ENCODE measurements around the gene CBL. TPM values are rescaled to one million over a fixed set of nuclear protein-coding genes. Genes with fewer than 3 reads are reported as not detected.

The CBL gene
- total RNA-seq, 1 donor from 2014 or later = 27.8 TPM

- DNase-seq (no peak), ATAC-seq (ENCODE audit: low read depth) (no peak)
- ChIA-PET POLR2A (interaction anchor here (0.6 kb wide), 1 partner anchor 91 kb away, joined by 7 read pairs; no protein-coding TSS in a partner anchor), CTCF (no interaction called here)
- no peak overlapping the region for H3K27ac Mint-ChIP-seq
- intact Hi-C loops (cut with micrococcal nuclease) = loop anchor here (2.0 kb wide), 1 partner anchor 17 kb away; the partner anchor contains the start of gene NLRX1
- H3K4me3 Mint-ChIP-seq = no peak overlapping the region
- peaks cover 3% of the 10 kb centered on the region for H3K36me3 Mint-ChIP-seq (ENCODE audit: low read depth)
- H3K4me1 Mint-ChIP-seq = peaks cover 8% of the 10 kb centered on the region
- peaks cover 9% of the 10 kb centered on the region for H3K27me3 Mint-ChIP-seq
- TF ChIP-seq CTCF (IDR thresholded peaks at IDR 0.05) = no peak
- H3K9me3 Mint-ChIP-seq = no peaks in the 10 kb centered on the region
Measured at GRCh38 chr11:119185981-119186634, 20.0 kb upstream of the CBL start.

- ATAC-seq (ENCODE audit: low read depth) (no peak), DNase-seq (no peak)
- H3K27me3 Mint-ChIP-seq = peaks cover 9% of the 10 kb centered on the region
- CTCF ChIA-PET = no interaction called here
- intact Hi-C loops (cut with micrococcal nuclease) = no loop called here
- peaks cover 8% of the 10 kb centered on the region for H3K4me1 Mint-ChIP-seq
- peaks cover 2% of the 10 kb centered on the region for H3K36me3 Mint-ChIP-seq (ENCODE audit: low read depth)
- H3K4me3 Mint-ChIP-seq = no peak overlapping the region
- TF ChIP-seq CTCF (IDR thresholded peaks at IDR 0.05) = no peak
- POLR2A ChIA-PET = interaction anchor here (0.5 to 0.6 kb wide), 2 partner anchors 93 to 102 kb away, joined by 3 to 7 read pairs; no protein-coding TSS in a partner anchor
- H3K27ac Mint-ChIP-seq = no peak overlapping the region
- no peaks in the 10 kb centered on the region for H3K9me3 Mint-ChIP-seq
Measured at GRCh38 chr11:119187123-119187892, 18.8 kb upstream of the CBL start.

GRCh38 chr11:119188067-119188466 lies 18.1 kb upstream of the CBL start:
- no peak for ATAC-seq (ENCODE audit: low read depth)
- H3K4me1 Mint-ChIP-seq = peaks cover 8% of the 10 kb centered on the region
- CTCF ChIA-PET = no interaction called here
- H3K9me3 Mint-ChIP-seq = no peaks in the 10 kb centered on the region
- no peak overlapping the region for H3K27ac Mint-ChIP-seq
- no peak overlapping the region for H3K4me3 Mint-ChIP-seq
- peaks cover 9% of the 10 kb centered on the region for H3K27me3 Mint-ChIP-seq
- no peak for TF ChIP-seq CTCF (IDR thresholded peaks at IDR 0.05)
- intact Hi-C loops (cut with micrococcal nuclease) = no loop called here
- POLR2A ChIA-PET = interaction anchor here (0.5 kb wide), 1 partner anchor 103 kb away, joined by 3 read pairs; no protein-coding TSS in a partner anchor
- DNase-seq = no peak
- no peaks in the 10 kb centered on the region for H3K36me3 Mint-ChIP-seq (ENCODE audit: low read depth)

- Mint-ChIP-seq H3K36me3 (ENCODE audit: low read depth) (no peaks in the 10 kb centered on the region), H3K4me3 (no peak overlapping the region), H3K9me3 (no peaks in the 10 kb centered on the region), H3K27me3 (peaks cover 9% of the 10 kb centered on the region), H3K4me1 (peaks cover 8% of the 10 kb centered on the region), H3K27ac (no peak overlapping the region)
- CTCF ChIA-PET = no interaction called here
- ATAC-seq (ENCODE audit: low read depth) = no peak
- DNase-seq = no peak
- intact Hi-C loops (cut with micrococcal nuclease) = no loop called here
- TF ChIP-seq CTCF (IDR thresholded peaks at IDR 0.05) = no peak
- POLR2A ChIA-PET = no interaction called here
Measured at GRCh38 chr11:119188887-119189286, 17.3 kb upstream of the CBL start.

- no peaks in the 10 kb centered on the region for H3K36me3 Mint-ChIP-seq (ENCODE audit: low read depth)
- TF ChIP-seq CTCF (IDR thresholded peaks at IDR 0.05) = no peak
- CTCF ChIA-PET = no interaction called here
- no peak overlapping the region for H3K27ac Mint-ChIP-seq
- peaks cover 5% of the 10 kb centered on the region for H3K4me1 Mint-ChIP-seq
- intact Hi-C loops (cut with micrococcal nuclease) = no loop called here
- POLR2A ChIA-PET = no interaction called here
- H3K4me3 Mint-ChIP-seq = no peak overlapping the region
- ATAC-seq (ENCODE audit: low read depth) (no peak), DNase-seq (no peak)
- H3K27me3 Mint-ChIP-seq = peaks cover 9% of the 10 kb centered on the region
- no peaks in the 10 kb centered on the region for H3K9me3 Mint-ChIP-seq
Measured at GRCh38 chr11:119189393-119189792, 16.7 kb upstream of the CBL start.
